Activated gamma-delta T cell treated with Interleukin-2 at 50 U/mL for 16 hours (primary cell): ENCODE results near the gene LRRC8D.

ENCODE experiments used
- DNase-seq: peaks from one replicate; pipeline ENCODE4 v3.0.0-alpha.2; 2020

Gene LRRC8D

GRCh38 chr1:89834083-89834704 lies 13.4 kb downstream of the LRRC8D start:
- no peak for DNase-seq

- DNase-seq = no peak
These were observed 15.6 kb downstream of the LRRC8D start for GRCh38 chr1:89836252-89837035.

- no peak for DNase-seq
These were observed 16.2 kb downstream of the LRRC8D start for GRCh38 chr1:89837036-89837481.

- DNase-seq = no peak
These were observed 16.7 kb downstream of the LRRC8D start for GRCh38 chr1:89837510-89837909.

- DNase-seq = no peak
These were observed 18.7 kb downstream of the LRRC8D start for GRCh38 chr1:89839516-89839915.

GRCh38 chr1:89841507-89841906 lies 20.7 kb downstream of the LRRC8D start:
- no peak for DNase-seq

- no peak for DNase-seq
These were observed 21.9 kb downstream of the LRRC8D start for GRCh38 chr1:89842567-89843272.

- peak; percentile 74 for DNase-seq
These were observed 22.7 kb downstream of the LRRC8D start for GRCh38 chr1:89843273-89844130.

GRCh38 chr1:89844241-89844807 lies 23.5 kb downstream of the LRRC8D start:
- DNase-seq = no peak

GRCh38 chr1:89844860-89845259 lies 24.0 kb downstream of the LRRC8D start:
- no peak for DNase-seq

- no peak for DNase-seq
These were observed 26.4 kb downstream of the LRRC8D start for GRCh38 chr1:89847191-89847729.

- no peak for DNase-seq
These were observed 30.1 kb downstream of the LRRC8D start for GRCh38 chr1:89850844-89851415.

GRCh38 chr1:89854140-89854539 lies 33.3 kb downstream of the LRRC8D start:
- no peak for DNase-seq

- DNase-seq = no peak
These were observed 34.7 kb downstream of the LRRC8D start for GRCh38 chr1:89855413-89856123.

- no peak for DNase-seq
These were observed 42.5 kb downstream of the LRRC8D start for GRCh38 chr1:89863165-89863830.

- DNase-seq = no peak
These were observed 44.9 kb downstream of the LRRC8D start for GRCh38 chr1:89865498-89866382.

- no peak for DNase-seq
These were observed 45.7 kb downstream of the LRRC8D start for GRCh38 chr1:89866568-89866967.

GRCh38 chr1:89870998-89871397 lies 50.2 kb downstream of the LRRC8D start:
- DNase-seq = no peak

GRCh38 chr1:89871768-89872473 lies 51.1 kb downstream of the LRRC8D start:
- no peak for DNase-seq
